Central memory CD8-positive, alpha-beta T cell (primary cell): ENCODE data around the gene SIX2.

Source experiments
- ATAC-seq: fragments of 150-1000 bp; cut with Tn5 transposase; replicated peaks from 2 replicates; pipeline ENCODE4 v1.10.0; 2022; ENCODE audit warnings: mild to moderate bottlenecking, moderate FRiP score, moderate number of reproducible peaks; ENCODE audit not compliant: poor library complexity, severe bottlenecking; ENCODE audit errors: extremely low read depth
- DNase-seq, 2 donors: peaks; one replicate each; pipeline ENCODE4 v3.0.0; 2021; ENCODE audit warnings: low spot score in 2 of 2
- H3K27ac Mint-ChIP-seq: one replicate; pipeline ENCODE4 v1.8.0; 2022; ENCODE audit warnings: low read depth, mild to moderate bottlenecking, moderate library complexity, mixed read lengths
- H3K27me3 Mint-ChIP-seq: one replicate; pipeline ENCODE4 v1.8.0; 2022; ENCODE audit warnings: mixed read lengths
- H3K36me3 Mint-ChIP-seq: one replicate; pipeline ENCODE4 v1.8.0; 2022; ENCODE audit warnings: mild to moderate bottlenecking, moderate library complexity, mixed read lengths; ENCODE audit not compliant: insufficient read depth
- H3K4me1 Mint-ChIP-seq: one replicate; pipeline ENCODE4 v1.8.0; 2022; ENCODE audit warnings: mixed read lengths
- H3K4me3 Mint-ChIP-seq: one replicate; pipeline ENCODE4 v1.8.0; 2022; ENCODE audit warnings: mild to moderate bottlenecking, moderate library complexity, mixed read lengths
- H3K9me3 Mint-ChIP-seq: one replicate; pipeline ENCODE4 v1.8.0; 2022; ENCODE audit warnings: mixed read lengths

The SIX2 gene

DNA sequence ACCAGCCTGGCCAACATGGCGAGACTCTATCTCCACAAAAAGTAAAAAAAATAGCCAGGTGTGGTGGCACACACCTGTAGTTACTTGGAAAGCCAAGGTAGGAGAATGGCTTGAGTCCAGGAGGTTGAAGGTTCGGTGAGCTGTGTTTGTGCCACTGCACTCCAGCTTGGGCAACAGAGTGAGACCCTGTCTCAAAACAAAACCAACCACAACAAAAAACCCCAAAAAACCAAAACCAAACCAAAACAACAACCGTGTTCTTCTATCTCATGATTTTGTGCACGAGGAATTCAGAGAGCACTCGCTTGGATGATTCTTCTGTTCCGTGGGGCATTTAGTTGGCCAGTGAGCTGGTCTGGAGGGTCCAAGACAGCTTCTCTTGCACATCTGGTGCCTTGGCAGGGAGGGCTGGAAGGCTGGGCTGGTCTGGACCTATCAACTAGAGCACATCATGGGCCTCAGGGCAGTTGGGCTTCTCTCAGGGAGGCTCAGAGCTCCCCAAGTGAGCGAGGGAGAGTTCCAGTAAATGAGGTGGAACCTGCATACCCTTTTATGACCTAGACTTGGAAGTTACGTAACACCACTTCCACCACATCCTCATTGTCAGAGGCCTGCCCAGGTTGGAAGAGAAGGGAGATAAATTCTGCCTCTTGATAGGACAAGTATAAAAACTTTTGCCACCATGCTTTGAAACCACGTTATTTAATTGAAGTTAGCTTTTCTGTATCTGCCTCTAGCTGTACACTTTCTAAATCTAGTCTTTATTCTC, 25.2 kb downstream of the SIX2 start:
- Mint-ChIP-seq H3K36me3 (no peaks in the 10 kb centered on the region), H3K4me1 (no peaks in the 10 kb centered on the region), H3K27me3 (peaks cover 44% of the 10 kb centered on the region), H3K27ac (no peak overlapping the region), H3K9me3 (no peaks in the 10 kb centered on the region), H3K4me3 (no peak overlapping the region)
- ATAC-seq: no peak
- DNase-seq: no peak

DNA sequence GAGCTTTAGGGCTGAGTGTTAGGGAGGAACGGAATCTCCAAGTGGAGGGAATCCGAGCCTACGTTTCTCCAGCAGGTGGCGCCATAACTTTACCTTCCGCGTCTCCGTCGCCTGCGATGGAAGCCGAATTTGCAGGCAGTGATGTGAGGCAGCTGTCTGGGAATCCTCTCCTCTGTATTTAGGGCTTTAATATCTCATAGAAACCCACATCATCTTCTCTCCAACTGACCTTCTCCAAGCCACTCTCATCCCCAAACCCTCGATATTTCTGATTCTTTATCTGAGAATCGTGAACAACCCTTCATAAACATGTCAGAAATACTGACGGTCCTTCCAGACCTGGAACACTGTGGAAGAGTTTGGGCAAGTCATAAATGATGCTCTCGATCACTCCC, 27.5 kb downstream of the SIX2 start:
- no peak overlapping the region for H3K4me3 Mint-ChIP-seq
- peaks cover 31% of the 10 kb centered on the region for H3K27me3 Mint-ChIP-seq
- no peak overlapping the region for H3K27ac Mint-ChIP-seq
- DNase-seq: peak; percentile 29 to 50
- no peaks in the 10 kb centered on the region for H3K9me3 Mint-ChIP-seq
- H3K36me3 Mint-ChIP-seq: peaks cover 2% of the 10 kb centered on the region
- H3K4me1 Mint-ChIP-seq: no peaks in the 10 kb centered on the region
- ATAC-seq: no peak

DNA sequence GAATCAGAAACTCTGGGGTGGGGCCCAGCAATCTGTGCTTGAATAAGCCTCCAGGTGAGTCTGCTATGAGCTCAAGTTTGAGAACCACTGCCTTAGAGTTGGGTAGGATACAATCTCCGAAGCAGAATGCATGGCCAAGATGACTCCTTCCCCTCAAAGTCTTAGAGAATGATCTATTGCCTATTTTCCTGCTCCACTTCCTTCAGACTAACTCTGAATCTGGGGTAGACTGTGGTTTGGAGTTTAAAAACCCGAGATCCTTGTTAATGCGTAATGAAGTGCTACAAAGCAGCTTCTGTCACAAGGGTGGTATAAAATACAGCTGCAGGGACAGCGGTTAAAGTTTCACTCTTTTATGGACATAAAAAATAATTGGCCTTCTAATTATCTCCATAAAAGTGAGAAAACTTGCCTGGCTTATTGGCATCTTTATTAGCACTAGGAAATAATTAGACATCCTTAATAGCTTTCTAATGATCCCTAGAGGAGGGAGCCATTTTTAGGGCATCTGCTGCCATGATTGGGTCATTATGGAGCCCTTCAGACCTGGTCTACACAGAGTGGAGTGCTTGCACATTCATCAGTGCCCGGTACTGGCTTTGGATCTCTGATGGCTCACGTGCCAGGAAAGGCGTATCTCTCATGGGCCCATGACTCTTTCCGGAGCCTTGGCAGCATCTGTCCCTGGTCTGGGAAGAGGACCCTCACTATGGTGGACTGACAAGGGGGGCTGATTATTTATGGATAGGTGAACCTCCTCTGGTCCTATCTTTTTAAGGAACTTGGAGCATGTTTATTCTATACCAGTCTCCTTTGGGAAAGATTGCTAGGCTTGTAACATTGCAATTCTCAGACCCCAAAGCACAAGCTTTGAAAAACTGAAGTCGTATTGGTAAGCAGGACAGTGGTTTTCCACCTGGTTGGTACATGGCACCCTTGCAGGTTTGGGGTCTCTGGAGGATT, 28.2 kb downstream of the SIX2 start:
- H3K4me3 Mint-ChIP-seq: no peak overlapping the region
- DNase-seq (no peak), ATAC-seq (no peak)
- H3K4me1 Mint-ChIP-seq: no peaks in the 10 kb centered on the region
- H3K36me3 Mint-ChIP-seq: peaks cover 2% of the 10 kb centered on the region
- peaks cover 27% of the 10 kb centered on the region for H3K27me3 Mint-ChIP-seq
- H3K27ac Mint-ChIP-seq: no peak overlapping the region
- no peaks in the 10 kb centered on the region for H3K9me3 Mint-ChIP-seq

DNA sequence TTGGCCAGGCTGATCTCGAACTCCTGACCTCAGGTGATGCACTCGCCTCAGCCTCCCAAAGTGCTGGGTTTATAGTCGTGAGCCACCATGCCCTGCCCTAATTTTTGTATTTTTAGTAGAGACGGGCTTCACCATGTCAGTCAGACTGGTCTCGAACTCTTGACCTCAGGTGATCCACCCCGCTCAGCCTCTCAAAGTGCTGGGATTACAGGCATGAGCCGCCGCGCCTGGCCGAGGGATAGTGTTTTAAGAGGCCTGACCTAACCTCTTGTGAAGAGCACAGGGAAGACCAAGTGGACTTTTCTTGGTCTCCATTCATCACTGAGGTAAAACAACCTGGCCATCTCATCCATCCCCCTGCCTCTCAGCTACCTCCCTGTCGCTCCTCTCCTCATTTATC, 29.7 kb downstream of the SIX2 start:
- H3K9me3 Mint-ChIP-seq: no peaks in the 10 kb centered on the region
- ATAC-seq (no peak), DNase-seq (no peak)
- H3K4me3 Mint-ChIP-seq: no peak overlapping the region
- H3K27ac Mint-ChIP-seq: no peak overlapping the region
- no peaks in the 10 kb centered on the region for H3K4me1 Mint-ChIP-seq
- H3K36me3 Mint-ChIP-seq: peaks cover 2% of the 10 kb centered on the region
- H3K27me3 Mint-ChIP-seq: peaks cover 32% of the 10 kb centered on the region

DNA sequence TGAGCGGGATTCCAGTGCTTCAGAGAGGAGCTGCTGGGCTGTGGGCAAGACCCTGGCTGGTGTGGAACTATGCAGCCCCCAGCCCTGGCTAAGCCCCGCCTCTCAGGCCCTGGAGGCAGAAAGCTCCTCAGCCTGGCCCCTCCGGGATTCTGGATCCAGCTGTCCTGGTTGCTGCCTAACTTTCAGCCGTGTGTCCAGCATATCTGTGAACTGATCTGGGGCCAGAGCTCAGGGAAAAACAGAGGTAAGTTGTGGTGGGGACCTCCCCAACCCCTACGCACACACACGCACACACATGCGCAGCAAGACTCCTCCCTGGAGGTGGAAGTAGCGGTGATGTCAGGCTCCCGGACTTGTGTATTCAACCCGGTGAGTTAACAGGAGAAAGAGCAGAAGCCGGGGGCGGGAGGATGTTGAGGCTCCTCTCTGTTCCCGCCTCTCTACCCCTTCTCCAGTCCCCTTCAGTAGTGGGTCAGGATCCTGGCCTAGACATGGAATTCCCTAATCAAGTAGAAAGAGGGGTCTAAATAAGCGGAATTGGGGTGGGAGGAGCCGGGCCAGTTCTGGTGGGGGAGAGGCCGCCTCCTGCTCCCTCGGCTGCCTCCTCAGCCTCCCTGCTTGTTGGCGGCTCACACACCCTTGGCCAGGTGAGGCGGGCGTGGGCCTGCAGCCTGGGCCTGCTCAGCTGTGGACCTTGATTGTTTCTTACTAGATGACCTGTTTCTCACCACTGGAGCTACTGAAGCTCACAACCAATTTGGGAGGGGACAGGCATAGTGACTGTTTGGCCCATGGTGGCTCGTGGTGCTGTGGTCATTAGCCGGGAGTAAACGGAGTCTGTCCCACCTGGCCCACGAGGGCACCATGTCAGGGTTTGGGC, 33.4 kb downstream of the SIX2 start:
- H3K36me3 Mint-ChIP-seq: peaks cover 4% of the 10 kb centered on the region
- DNase-seq (no peak), ATAC-seq (no peak)
- no peak overlapping the region for H3K4me3 Mint-ChIP-seq
- H3K27me3 Mint-ChIP-seq: peaks cover 34% of the 10 kb centered on the region
- H3K9me3 Mint-ChIP-seq: no peaks in the 10 kb centered on the region
- no peak overlapping the region for H3K27ac Mint-ChIP-seq
- no peaks in the 10 kb centered on the region for H3K4me1 Mint-ChIP-seq

DNA sequence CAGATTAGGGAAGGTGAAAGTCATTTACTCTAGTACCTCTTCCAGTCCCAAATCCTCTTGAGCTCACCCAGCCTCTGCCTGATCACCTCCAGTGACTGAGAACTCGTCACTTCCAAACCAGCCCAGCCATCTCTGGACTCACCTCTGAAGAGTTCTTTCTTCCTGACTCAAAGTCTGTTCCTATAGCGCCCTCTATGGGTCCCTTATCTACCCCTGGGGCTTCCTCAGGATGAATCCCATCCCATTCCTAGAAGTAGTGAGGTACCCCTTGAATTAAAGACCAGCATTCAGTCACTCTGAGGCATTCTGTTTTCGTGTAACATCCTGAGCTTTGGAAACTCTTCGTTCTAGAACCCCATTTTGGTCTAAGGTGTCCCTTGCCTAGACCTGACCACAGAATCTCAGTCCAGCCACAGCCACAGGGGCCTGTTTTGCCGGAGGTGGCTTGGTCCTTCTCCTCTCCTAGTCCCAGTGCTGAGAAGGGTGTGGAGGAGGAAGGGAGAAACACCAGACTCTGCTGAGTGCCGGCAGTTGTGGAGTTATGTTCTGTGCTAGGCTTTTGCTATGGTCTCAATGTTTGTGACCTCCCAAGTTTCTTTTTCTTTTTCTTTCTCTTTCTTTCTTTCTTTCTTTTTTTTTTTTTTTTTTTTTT, 35.1 kb downstream of the SIX2 start:
- Mint-ChIP-seq H3K4me1 (no peaks in the 10 kb centered on the region), H3K4me3 (no peak overlapping the region), H3K36me3 (peaks cover 4% of the 10 kb centered on the region), H3K27ac (no peak overlapping the region), H3K9me3 (no peaks in the 10 kb centered on the region), H3K27me3 (peaks cover 45% of the 10 kb centered on the region)
- DNase-seq (no peak), ATAC-seq (no peak)

DNA sequence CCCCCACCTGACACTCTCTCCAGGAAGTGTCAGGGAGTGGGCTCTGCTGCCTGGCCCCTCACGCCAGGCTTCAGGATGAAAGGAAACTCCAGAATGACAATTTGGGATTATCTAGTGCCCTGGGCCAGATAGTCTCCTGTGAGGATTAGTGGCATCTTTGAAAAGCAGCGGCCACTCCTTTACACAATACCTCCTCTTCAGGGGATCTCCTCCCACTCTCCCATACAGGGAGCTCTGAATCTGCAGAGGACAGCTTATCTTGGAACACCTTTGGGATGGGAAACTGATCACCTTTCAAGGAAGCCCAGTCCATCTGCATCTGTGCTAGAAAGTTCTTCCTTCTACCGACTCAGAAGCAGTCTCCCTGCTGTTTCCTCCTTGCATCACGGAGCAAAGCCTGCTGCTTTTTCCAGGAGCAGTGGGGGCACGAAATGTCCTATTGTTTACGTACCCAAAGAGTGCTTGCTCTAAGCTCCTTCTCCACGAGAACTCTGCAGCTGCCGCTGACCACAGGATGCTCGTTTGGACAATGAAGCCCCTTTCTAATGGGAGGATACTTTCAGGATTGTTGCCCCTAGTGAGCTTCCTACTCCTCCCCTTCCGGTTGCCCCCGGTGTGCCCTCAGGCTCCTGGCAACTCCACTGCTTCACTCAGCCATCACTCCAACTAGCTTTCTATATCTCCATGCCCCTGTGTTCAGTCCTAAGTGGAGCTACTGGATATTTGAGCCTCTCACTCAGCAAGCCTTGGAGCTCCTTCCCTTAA, 36.3 kb downstream of the SIX2 start:
- no peak overlapping the region for H3K27ac Mint-ChIP-seq
- ATAC-seq (no peak), DNase-seq (no peak)
- no peaks in the 10 kb centered on the region for H3K4me1 Mint-ChIP-seq
- peaks cover 4% of the 10 kb centered on the region for H3K36me3 Mint-ChIP-seq
- no peaks in the 10 kb centered on the region for H3K9me3 Mint-ChIP-seq
- peaks cover 48% of the 10 kb centered on the region for H3K27me3 Mint-ChIP-seq
- H3K4me3 Mint-ChIP-seq: no peak overlapping the region

DNA sequence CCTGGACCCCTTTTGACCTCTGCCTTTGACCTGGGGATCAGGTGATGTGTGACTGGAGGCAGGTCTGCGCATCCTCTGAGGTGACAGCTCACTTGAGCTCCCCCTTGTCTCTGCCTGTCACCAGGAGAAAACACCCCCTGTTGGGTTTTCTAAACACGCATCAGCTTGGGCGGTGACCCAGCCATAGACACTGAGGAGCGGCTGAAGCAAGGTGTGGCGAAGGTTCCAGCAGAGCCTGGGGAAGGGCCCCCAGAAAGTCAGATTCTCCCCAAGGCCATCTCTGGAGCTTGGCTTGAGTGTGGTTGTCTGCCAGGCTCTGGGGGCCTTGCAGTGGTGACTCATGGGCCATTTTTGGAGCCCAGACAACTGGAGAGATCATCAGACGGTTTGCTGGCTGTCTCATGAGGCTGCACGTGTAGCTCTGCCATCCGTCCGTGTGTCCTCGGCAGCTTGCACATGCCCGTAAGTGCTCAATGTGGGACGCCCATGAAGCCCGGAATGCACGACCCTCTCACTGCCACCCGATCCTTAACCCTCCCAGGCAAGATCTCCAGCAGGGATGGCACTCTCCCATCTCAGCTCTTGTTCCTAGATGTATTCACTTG, 38.3 kb downstream of the SIX2 start:
- ATAC-seq (no peak), DNase-seq (no peak)
- Mint-ChIP-seq H3K27ac (no peak overlapping the region), H3K9me3 (no peaks in the 10 kb centered on the region), H3K27me3 (peaks cover 55% of the 10 kb centered on the region), H3K4me1 (no peaks in the 10 kb centered on the region), H3K4me3 (no peak overlapping the region), H3K36me3 (peaks cover 2% of the 10 kb centered on the region)

DNA sequence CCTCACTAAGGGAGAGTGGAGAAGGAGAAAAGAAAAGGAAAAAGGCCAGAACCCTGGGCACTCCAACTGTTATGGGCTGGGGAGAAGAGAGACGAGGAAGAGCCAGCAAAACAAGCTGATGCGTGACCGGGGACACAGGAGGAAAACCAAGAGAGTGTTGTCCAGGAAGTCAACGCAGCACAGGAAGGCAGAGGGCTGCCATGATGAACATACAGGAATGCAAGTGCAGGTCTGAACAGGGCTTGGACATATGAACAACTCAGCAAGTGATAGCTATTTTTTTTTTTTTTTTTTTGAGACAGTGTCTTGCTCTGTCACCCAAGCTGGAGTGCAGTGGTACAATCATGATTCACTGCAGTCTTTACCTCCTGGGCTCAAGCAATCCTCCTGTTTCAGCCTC, 39.3 kb downstream of the SIX2 start:
- Mint-ChIP-seq H3K27ac (no peak overlapping the region), H3K36me3 (peaks cover 2% of the 10 kb centered on the region), H3K27me3 (peaks cover 49% of the 10 kb centered on the region), H3K4me1 (no peaks in the 10 kb centered on the region), H3K4me3 (no peak overlapping the region), H3K9me3 (no peaks in the 10 kb centered on the region)
- ATAC-seq: no peak
- no peak for DNase-seq

DNA sequence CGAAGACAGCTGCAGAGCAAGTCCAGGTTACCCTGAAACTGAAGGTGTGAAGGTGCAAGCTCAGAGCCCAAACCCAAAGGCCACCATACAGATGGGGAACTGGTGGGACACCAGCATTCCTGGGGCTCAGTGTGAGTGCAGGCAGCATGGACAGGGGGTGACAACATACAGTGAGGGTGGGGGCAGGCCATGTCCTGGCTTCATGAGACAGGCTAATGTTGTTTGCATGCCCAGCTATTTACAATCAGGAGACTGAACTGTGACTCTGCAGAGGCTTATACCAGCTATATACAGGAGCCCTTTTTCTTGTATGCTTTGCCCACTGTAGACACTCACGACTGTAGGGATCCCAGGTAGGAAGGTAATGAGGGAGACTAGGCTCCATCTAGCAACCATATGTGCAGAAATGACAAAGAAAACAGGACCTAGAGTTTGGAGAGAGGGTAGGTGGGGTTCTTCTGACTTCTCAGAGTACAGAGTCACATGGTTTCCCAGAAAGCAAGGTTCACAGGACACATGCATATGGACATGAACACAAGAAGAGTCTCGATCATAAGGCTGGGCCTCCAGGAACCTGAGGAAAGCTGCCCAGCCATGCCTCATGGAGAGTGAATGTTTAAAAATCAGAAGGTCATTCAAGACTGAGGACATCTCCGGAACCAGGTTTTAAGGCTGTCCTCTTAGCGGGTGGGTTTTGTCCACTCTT, 41.4 kb downstream of the SIX2 start:
- DNase-seq (no peak), ATAC-seq (no peak)
- no peak overlapping the region for H3K4me3 Mint-ChIP-seq
- no peak overlapping the region for H3K27ac Mint-ChIP-seq
- no peaks in the 10 kb centered on the region for H3K36me3 Mint-ChIP-seq
- H3K27me3 Mint-ChIP-seq: peaks cover 67% of the 10 kb centered on the region
- no peaks in the 10 kb centered on the region for H3K9me3 Mint-ChIP-seq
- H3K4me1 Mint-ChIP-seq: no peaks in the 10 kb centered on the region

DNA sequence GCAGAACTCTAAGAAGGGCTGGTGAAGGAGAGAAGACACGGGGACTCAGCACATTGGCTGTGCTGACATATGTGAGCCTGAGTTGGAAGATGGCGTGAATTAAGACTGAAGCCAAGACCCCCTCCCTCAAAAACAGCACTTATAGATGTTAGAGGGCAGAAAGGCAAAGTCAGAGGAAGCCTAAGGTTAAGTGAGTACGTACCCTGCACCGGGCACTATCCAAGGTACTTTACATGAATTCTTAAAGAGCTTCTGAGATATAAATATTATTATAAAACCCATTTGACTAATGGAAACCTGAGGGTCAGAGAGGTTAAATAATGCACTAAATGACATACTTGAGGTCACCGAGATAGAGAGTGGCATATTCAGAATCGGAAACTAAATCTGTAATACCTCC, 42.2 kb downstream of the SIX2 start:
- H3K4me1 Mint-ChIP-seq: no peaks in the 10 kb centered on the region

More for the DNA sequence above, 42.2 kb downstream of the SIX2 start:
- H3K36me3 Mint-ChIP-seq: no peaks in the 10 kb centered on the region
- H3K27ac Mint-ChIP-seq: no peak overlapping the region
- ATAC-seq (no peak), DNase-seq (no peak)
- no peaks in the 10 kb centered on the region for H3K9me3 Mint-ChIP-seq
- no peak overlapping the region for H3K4me3 Mint-ChIP-seq
- H3K27me3 Mint-ChIP-seq: peaks cover 68% of the 10 kb centered on the region
